GM23338 (cell line): ENCODE measurements around the gene CEP295NL. TPM values are rescaled to one million over a fixed set of nuclear protein-coding genes. Genes with fewer than 3 reads are reported as not detected.

Source experiments
- ATAC-seq: fragments of 200-7000 bp; cut with Tn5 transposase; 3 replicates; pipeline ENCODE4 v1.9.1; 2020
- DNase-seq: peaks from one replicate; pipeline ENCODE4 v3.0.0-alpha.2; 2015; ENCODE audit warnings: low spot score
- H2AFZ ChIP-seq: fragments of 200-600 bp; sonication (generic); 2 replicates; pipeline ENCODE4 v1.8.0; 2016; ENCODE audit warnings: antibody characterized with exemption, mild to moderate bottlenecking, moderate library complexity
- H3F3A ChIP-seq: fragments of 200-600 bp; sonication (generic); replicated peaks from 2 replicates; pipeline ENCODE4 v1.8.0; 2017; ENCODE audit warnings: antibody characterized with exemption, mixed run types, low read depth
- H3K27ac ChIP-seq: fragments of 200-600 bp; sonication (generic); 2 replicates; pipeline ENCODE4 v1.6.1; 2016; ENCODE audit warnings: low read depth
- H3K27me3 ChIP-seq: fragments of 200-600 bp; sonication (generic); 2 replicates; pipeline ENCODE4 v1.8.0; 2016; ENCODE audit warnings: mild to moderate bottlenecking, mixed run types, moderate library complexity; ENCODE audit not compliant: insufficient read depth
- H3K36me3 ChIP-seq: fragments of 200-600 bp; sonication (generic); 2 replicates; pipeline ENCODE4 v1.8.0; 2016; ENCODE audit warnings: mild to moderate bottlenecking; ENCODE audit not compliant: insufficient read depth
- H3K4me1 ChIP-seq: fragments of 200-600 bp; sonication (generic); 2 replicates; pipeline ENCODE4 v1.8.0; 2016; ENCODE audit warnings: mild to moderate bottlenecking, moderate library complexity; ENCODE audit not compliant: insufficient read depth
- H3K4me2 ChIP-seq: fragments of 200-600 bp; sonication (generic); 2 replicates; pipeline ENCODE4 v1.7.1; 2017; ENCODE audit warnings: mixed run types
- H3K4me3 ChIP-seq: fragments of 200-600 bp; sonication (generic); 2 replicates; pipeline ENCODE4 v1.6.1; 2016; ENCODE audit warnings: mixed run types
- H3K79me2 ChIP-seq: fragments of 200-600 bp; sonication (generic); replicated peaks from 2 replicates; pipeline ENCODE4 v1.8.0; 2017; ENCODE audit warnings: mild to moderate bottlenecking; ENCODE audit not compliant: insufficient read depth
- H3K9me2 ChIP-seq: fragments of 200-600 bp; sonication (generic); 2 replicates; pipeline ENCODE4 v1.8.0; 2017; ENCODE audit not compliant: insufficient read depth
- H4K20me1 ChIP-seq: fragments of 200-600 bp; sonication (generic); replicated peaks from 2 replicates; pipeline ENCODE4 v1.8.0; 2017; ENCODE audit warnings: mild to moderate bottlenecking; ENCODE audit not compliant: insufficient read depth
- H3K27ac Mint-ChIP-seq: 2 replicates; pipeline ENCODE4 v1.8.0; 2020; ENCODE audit warnings: inconsistent platforms, mild to moderate bottlenecking, moderate library complexity, mixed read lengths
- H3K27me3 Mint-ChIP-seq: 3 replicates; pipeline ENCODE4 v1.8.0; 2022; ENCODE audit warnings: low read depth, mild to moderate bottlenecking, moderate library complexity, mixed read lengths, inconsistent platforms; ENCODE audit not compliant: insufficient read depth, poor library complexity
- H3K36me3 Mint-ChIP-seq: 3 replicates; pipeline ENCODE4 v1.8.0; 2021; ENCODE audit warnings: low read depth, mild to moderate bottlenecking, inconsistent platforms, moderate library complexity, mixed read lengths
- H3K4me1 Mint-ChIP-seq: 3 replicates; pipeline ENCODE4 v1.8.0; 2020; ENCODE audit warnings: mild to moderate bottlenecking, inconsistent platforms, mixed read lengths
- H3K4me3 Mint-ChIP-seq: 3 replicates; pipeline ENCODE4 v1.8.0; 2021; ENCODE audit warnings: moderate library complexity, mild to moderate bottlenecking, inconsistent platforms, mixed read lengths
- H3K9me3 Mint-ChIP-seq: 3 replicates; pipeline ENCODE4 v1.8.0; 2020; ENCODE audit warnings: moderate library complexity, mild to moderate bottlenecking, inconsistent platforms, mixed read lengths
- CREB1 ChIP-seq: fragments of 250-450 bp; sonication (Bioruptor Pico); IDR thresholded peaks from 2 replicates; pipeline ENCODE4 v1.5.0; 2020; ENCODE audit warnings: low read depth, mild to moderate bottlenecking, moderate library complexity
- CTCF ChIP-seq, 2 experiments: fragments of 200-600 bp in 1 of 2; sonication (generic) in 1 of 2; conservative IDR thresholded peaks; 2 replicates each; pipeline versions ENCODE4 v1.5.1 to v1.6.1; 2016 to 2017; ENCODE audit warnings: antibody characterized with exemption in 2 of 2, low read depth in 2 of 2, mild to moderate bottlenecking in 2 of 2, moderate library complexity in 1 of 2
- EZH2 ChIP-seq: fragments of 200-600 bp; sonication (generic); IDR thresholded peaks from one replicate; pipeline ENCODE4 v1.8.0; 2017; ENCODE audit warnings: antibody characterized with exemption, mild to moderate bottlenecking, low read depth; ENCODE audit not compliant: unreplicated experiment
- EZH2phosphoT487 ChIP-seq: fragments of 200-600 bp; sonication (generic); IDR thresholded peaks from one replicate; pipeline ENCODE4 v1.8.1; 2018; ENCODE audit warnings: antibody characterized with exemption; ENCODE audit not compliant: unreplicated experiment
- JUNB ChIP-seq: IDR thresholded peaks from one replicate; pipeline ENCODE4 v1.6.1; 2016; ENCODE audit warnings: antibody characterized with exemption; ENCODE audit not compliant: unreplicated experiment
- NANOG ChIP-seq: IDR thresholded peaks from 2 replicates; pipeline ENCODE4 v1.6.1; 2016; ENCODE audit warnings: antibody characterized with exemption, borderline replicate concordance
- POLR2AphosphoS5 ChIP-seq: IDR thresholded peaks from 2 replicates; pipeline ENCODE4 v1.6.1; 2016; ENCODE audit warnings: antibody characterized with exemption, low read depth
- STAT1 ChIP-seq: IDR thresholded peaks from one replicate; pipeline ENCODE4 v1.6.1; 2016; ENCODE audit warnings: antibody characterized with exemption; ENCODE audit not compliant: unreplicated experiment
- ZNF114 ChIP-seq: fragments of 250-450 bp; sonication (Bioruptor Pico); IDR thresholded peaks from 2 replicates; pipeline ENCODE4 v1.5.0; 2020; ENCODE audit warnings: mild to moderate bottlenecking, moderate library complexity
- ZNF331 ChIP-seq: fragments of 250-450 bp; sonication (Bioruptor Pico); IDR thresholded peaks from 2 replicates; pipeline ENCODE4 v1.5.0; 2020; ENCODE audit warnings: low read depth, mild to moderate bottlenecking, moderate library complexity
- polyA plus RNA-seq: library from polyadenylated mRNA; unstranded; fragments of >200 nt; fragmentation: Nextera tagmentation; extraction: Ambion mirVana; gene quantifications from 2 replicates; pipeline ENCODE4 v1.2.1, GENCODE V29; 2016
- total RNA-seq: library from RNA; depleted of rRNA; stranded (reverse); fragments of >200 nt; shearing (Covaris generic); gene quantifications from 2 replicates; pipeline ENCODE4 v1.2.3, GENCODE V29; 2014

Gene CEP295NL
- total and polyA plus RNA-seq, 2 experiments from 2014 or later, result 0.69 TPM; not detected in 1

- no peaks in the 10 kb centered on the region for H3K9me2 ChIP-seq
- Mint-ChIP-seq H3K4me3 (no peak overlapping the region), H3K9me3 (no peaks in the 10 kb centered on the region), H3K27me3 (peaks cover 2% of the 10 kb centered on the region), H3K27ac (no peak overlapping the region), H3K36me3 (no peaks in the 10 kb centered on the region), H3K4me1 (no peaks in the 10 kb centered on the region)
- ATAC-seq, result no peak
- DNase-seq, result no peak
- H3K79me2 ChIP-seq, result no peaks in the 10 kb centered on the region
- no peak overlapping the region for H2AFZ ChIP-seq
- no peaks in the 10 kb centered on the region for H4K20me1 ChIP-seq
- no peaks in the 10 kb centered on the region for H3K36me3 ChIP-seq
- H3K4me2 ChIP-seq, result no peak overlapping the region
- TF ChIP-seq POLR2AphosphoS5, result no peak
- TF ChIP-seq STAT1, result no peak
- TF ChIP-seq JUNB, result no peak
- TF ChIP-seq ZNF114 (CRISPR knock-in tag), result no peak
- TF ChIP-seq NANOG, result no peak
- TF ChIP-seq ZNF331 (CRISPR knock-in tag), result no peak
- TF ChIP-seq EZH2phosphoT487, result no peak
- TF ChIP-seq CTCF (conservative IDR thresholded peaks at IDR 0.05; ENCODE audit: low read depth in 2 of 2), result no peak
- TF ChIP-seq CREB1, result no peak
- no peak for TF ChIP-seq EZH2
- H3K27ac ChIP-seq, result no peak overlapping the region
- H3F3A ChIP-seq, result no peaks in the 10 kb centered on the region
- no peak overlapping the region for H3K4me3 ChIP-seq
- H3K4me1 ChIP-seq, result no peaks in the 10 kb centered on the region
- H3K27me3 ChIP-seq, result no peaks in the 10 kb centered on the region
Measured at GRCh38 chr17:78853926-78854394, 49.0 kb downstream of the CEP295NL start.

GRCh38 chr17:78852709-78853121, 50.3 kb downstream of the CEP295NL start:
- DNase-seq, result peak; percentile 62
- H3K4me1 Mint-ChIP-seq, result no peaks in the 10 kb centered on the region
- Histone ChIP-seq H3K27ac (no peak overlapping the region), H2AFZ (no peak overlapping the region), H4K20me1 (no peaks in the 10 kb centered on the region), H3K4me3 (no peak overlapping the region), H3K79me2 (no peaks in the 10 kb centered on the region), H3K36me3 (no peaks in the 10 kb centered on the region), H3K27me3 (no peaks in the 10 kb centered on the region), H3K4me1 (no peaks in the 10 kb centered on the region), H3K9me2 (no peaks in the 10 kb centered on the region), H3F3A (no peaks in the 10 kb centered on the region), H3K4me2 (no peak overlapping the region)
- no peak overlapping the region for H3K27ac Mint-ChIP-seq
- no peaks in the 10 kb centered on the region for H3K36me3 Mint-ChIP-seq
- no peak overlapping the region for H3K4me3 Mint-ChIP-seq
- no peaks in the 10 kb centered on the region for H3K9me3 Mint-ChIP-seq
- H3K27me3 Mint-ChIP-seq, result peaks cover 2% of the 10 kb centered on the region
- ATAC-seq, result peak; percentile 63
- TF ChIP-seq CTCF (conservative IDR thresholded peaks at IDR 0.05; ENCODE audit: low read depth in 2 of 2) (peak; percentile 46 to 59), STAT1 (no peak)
